ENCODE data around the gene KDM6B. TPM values are rescaled to one million over a fixed set of nuclear protein-coding genes. Genes with fewer than 3 reads are reported as not detected.

The KDM6B gene
- total RNA-seq, 1 donor from 2014 or later = 46.1 TPM

DNA sequence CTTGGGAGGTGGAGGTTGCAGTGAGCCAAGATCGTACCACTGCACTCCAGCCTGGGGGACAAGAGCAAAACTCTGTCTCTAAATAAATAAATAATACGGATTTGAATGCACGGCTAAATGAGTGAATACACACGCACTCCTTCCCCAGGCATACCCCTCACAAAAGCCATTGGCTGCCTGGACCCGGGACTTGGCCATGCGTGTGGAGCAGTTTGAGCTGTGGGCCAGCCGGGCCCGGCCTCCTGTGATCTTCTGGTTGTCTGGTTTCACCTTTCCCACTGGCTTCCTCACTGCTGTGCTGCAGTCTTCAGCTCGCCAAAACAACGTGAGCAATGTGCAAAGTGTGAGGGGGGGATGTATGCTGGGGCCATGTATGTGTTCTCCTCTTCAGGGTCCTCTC is 1.6 kb upstream of the KDM6B start:
- Histone ChIP-seq H3K36me3 (no peaks in the 10 kb centered on the region), H3K4me1 (peaks cover 10% of the 10 kb centered on the region), H3K27ac (no peak overlapping the region), H3K4me3 (no peak overlapping the region), H3K9me3 (no peaks in the 10 kb centered on the region), H3K27me3 (ENCODE audit: low read depth) (peaks cover 3% of the 10 kb centered on the region)
- TF ChIP-seq, protein P1, sequence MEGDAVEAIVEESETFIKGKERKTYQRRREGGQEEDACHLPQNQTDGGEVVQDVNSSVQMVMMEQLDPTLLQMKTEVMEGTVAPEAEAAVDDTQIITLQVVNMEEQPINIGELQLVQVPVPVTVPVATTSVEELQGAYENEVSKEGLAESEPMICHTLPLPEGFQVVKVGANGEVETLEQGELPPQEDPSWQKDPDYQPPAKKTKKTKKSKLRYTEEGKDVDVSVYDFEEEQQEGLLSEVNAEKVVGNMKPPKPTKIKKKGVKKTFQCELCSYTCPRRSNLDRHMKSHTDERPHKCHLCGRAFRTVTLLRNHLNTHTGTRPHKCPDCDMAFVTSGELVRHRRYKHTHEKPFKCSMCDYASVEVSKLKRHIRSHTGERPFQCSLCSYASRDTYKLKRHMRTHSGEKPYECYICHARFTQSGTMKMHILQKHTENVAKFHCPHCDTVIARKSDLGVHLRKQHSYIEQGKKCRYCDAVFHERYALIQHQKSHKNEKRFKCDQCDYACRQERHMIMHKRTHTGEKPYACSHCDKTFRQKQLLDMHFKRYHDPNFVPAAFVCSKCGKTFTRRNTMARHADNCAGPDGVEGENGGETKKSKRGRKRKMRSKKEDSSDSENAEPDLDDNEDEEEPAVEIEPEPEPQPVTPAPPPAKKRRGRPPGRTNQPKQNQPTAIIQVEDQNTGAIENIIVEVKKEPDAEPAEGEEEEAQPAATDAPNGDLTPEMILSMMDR (IDR thresholded peaks at IDR 0.05) = no peak
- ATAC-seq = no peak
- intact Hi-C loops (cut with DNase I) = no loop called here
- no peak for DNase-seq

DNA sequence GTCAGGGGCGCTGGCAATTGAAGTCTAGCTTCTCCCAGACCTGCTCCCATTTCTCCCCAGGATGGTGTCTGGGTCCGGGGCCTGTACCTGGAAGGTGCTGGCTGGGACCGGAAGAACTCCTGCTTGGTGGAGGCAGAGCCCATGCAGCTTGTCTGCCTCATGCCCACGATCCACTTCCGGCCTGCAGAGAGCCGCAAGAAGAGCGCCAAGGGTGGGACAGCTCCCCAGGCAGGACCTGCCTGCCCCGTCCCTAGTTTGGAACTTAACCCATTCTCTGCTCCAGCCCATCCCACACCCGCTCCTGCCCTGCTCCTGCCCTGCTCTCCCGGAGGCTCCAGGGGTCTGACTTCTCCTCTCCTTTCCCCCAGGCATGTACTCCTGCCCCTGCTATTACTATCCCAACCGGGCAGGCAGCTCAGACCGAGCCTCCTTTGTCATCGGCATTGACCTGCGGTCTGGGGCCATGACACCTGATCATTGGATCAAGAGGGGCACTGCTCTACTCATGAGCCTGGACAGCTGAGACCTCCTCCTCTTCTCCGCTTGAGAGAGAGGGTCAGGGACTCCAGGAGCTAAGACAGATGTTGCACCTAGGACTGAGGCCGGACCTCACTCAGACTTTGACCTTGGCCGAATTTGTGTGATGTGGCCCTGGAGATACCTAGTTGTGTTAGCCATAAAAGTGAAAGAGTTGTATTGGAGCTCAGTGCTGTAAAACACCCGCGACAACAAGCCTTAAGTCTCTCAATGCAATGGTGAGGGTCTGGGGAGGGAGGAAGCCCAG is 814 bp upstream of the KDM6B start:
- DNase-seq (no peak), ATAC-seq (no peak)
- Histone ChIP-seq H3K36me3 (no peaks in the 10 kb centered on the region), H3K27me3 (ENCODE audit: low read depth) (peaks cover 3% of the 10 kb centered on the region), H3K4me1 (peaks cover 15% of the 10 kb centered on the region), H3K27ac (peak overlapping the region; percentile 99), H3K4me3 (peak overlapping the region; percentile 87), H3K9me3 (no peaks in the 10 kb centered on the region)
- intact Hi-C loops (cut with DNase I) = no loop called here
- TF ChIP-seq, protein P1 (IDR thresholded peaks at IDR 0.05) = no peak

DNA sequence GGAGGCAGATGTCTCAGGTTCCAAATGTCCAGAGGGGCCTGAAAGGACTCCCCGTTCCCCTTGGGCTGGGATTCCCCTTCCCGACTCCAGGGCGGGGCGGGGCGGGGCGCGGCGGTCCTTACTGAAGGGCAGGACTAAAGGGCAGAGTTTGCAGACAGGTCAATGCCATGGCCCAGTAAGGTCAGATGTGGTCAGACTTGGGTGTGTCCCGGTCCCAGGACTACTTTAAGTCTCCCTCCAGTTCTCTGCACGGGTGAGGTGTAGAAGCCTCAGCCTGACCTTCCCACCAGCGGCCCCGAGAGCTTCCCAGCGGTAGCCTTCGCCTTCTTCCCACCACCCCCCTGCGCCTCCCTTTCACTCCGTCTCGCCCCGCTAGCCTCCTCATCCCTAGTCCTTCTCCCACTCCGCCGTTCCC is 532 bp downstream of the KDM6B start:
- H3K9me3 ChIP-seq = no peaks in the 10 kb centered on the region
- intact Hi-C loops (cut with DNase I) = no loop called here
- ATAC-seq (peak; percentile 64 to 65), DNase-seq (peak; percentile 85)
- H3K4me1 ChIP-seq = peaks cover 25% of the 10 kb centered on the region
- TF ChIP-seq, protein P1 (IDR thresholded peaks at IDR 0.05) = no peak
- no peaks in the 10 kb centered on the region for H3K27me3 ChIP-seq (ENCODE audit: low read depth)
- H3K4me3 ChIP-seq = peak overlapping the region; percentile 87
- peak overlapping the region; percentile 99 for H3K27ac ChIP-seq
- H3K36me3 ChIP-seq = no peaks in the 10 kb centered on the region

DNA sequence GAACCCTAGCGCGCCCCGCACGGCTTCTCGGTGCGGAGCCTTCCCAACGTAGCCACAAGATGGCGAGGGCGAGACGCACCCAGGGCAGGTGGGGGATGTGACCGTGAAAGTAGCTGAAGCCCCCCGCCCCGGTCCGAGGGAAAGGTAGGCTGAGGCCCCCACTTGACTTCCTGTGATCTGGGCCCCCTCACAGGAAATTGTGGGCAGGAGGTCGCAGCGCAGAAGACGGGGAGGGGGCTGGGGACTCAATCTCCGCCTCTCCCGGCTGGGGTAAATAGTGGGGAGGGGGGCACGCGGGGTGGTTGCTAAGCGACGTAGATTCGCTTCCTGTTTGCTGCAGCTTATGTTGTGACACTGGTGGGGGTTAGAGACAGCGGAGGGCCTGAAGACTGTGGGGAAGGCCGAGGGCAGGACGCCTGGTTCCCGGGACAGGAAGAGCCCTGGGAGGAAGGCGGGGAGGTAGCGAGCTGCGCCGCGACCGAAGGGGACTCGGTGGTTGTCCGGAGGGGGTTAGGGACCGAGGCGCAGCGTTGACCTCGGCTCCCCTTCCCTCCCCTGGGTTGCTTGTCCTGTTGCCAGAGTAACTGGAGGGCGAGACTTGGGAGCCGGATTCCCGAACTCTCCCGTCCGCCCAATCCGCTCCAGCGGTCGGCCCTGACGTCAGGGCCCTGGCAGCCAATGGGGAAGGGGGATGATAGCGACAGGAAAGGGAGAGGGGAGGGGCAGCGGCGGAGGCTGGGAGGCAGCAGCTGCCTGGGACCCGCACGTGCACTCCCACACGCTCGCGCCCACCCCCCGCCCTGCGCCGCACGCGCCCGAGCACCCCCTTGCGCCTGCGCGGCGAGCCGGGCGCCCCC is 1.2 kb downstream of the KDM6B start:
- ATAC-seq = peak; percentile 80 to 88
- Histone ChIP-seq H3K36me3 (peaks cover 5% of the 10 kb centered on the region), H3K27ac (peak overlapping the region; percentile 99), H3K27me3 (ENCODE audit: low read depth) (no peaks in the 10 kb centered on the region), H3K4me3 (peak overlapping the region; percentile 87), H3K9me3 (no peaks in the 10 kb centered on the region), H3K4me1 (peaks cover 32% of the 10 kb centered on the region)
- peak; percentile 97 for DNase-seq
- TF ChIP-seq, protein P1 (IDR thresholded peaks at IDR 0.05) = peak; percentile 75
- intact Hi-C loops (cut with DNase I) = no loop called here

DNA sequence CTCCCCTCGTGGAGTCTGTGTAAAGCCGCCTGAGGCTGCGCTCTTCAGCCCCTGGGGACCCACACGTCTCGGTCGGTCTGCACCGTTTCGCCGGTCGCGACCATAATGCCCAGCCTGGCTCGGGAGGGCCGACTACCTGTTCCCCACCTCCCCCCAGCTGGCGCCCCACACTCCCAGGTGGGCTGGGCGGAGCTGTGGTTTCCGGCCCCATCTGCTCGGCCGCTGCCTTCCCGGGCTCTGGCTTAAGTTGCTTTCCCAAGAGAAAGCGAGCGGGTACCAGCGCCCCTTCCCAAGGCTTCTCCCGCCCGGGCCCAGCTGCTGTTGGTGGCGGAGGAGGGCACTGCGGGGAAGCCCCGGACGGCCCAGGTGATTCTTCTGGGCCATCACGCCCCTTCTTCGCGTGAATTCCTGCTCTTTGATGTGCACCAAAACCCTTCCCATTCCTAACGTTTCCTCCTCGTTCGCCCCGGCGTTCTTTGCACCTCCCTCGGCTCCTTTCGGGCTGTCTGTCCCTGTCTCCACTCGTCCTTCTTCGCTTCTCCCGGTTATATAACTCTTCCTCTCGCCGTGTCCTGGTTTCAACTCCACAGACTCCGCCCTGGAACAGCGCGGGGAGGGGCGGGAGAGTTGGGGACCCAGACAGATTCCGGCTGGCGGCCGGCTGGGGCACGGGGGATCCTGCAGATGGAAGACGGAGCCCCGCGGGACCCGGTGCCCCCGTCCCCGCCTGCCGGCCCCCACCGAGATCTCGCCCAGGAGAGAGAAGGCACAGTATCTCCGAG is 2.0 kb downstream of the KDM6B start:
- peaks cover 8% of the 10 kb centered on the region for H3K36me3 ChIP-seq
- DNase-seq (peak; percentile 79), ATAC-seq (peak; percentile 30 to 62)
- H3K4me3 ChIP-seq = peak overlapping the region; percentile 87
- peaks cover 40% of the 10 kb centered on the region for H3K4me1 ChIP-seq
- no peaks in the 10 kb centered on the region for H3K27me3 ChIP-seq (ENCODE audit: low read depth)
- H3K9me3 ChIP-seq = no peaks in the 10 kb centered on the region
- intact Hi-C loops (cut with DNase I) = no loop called here
- peak overlapping the region; percentile 99 for H3K27ac ChIP-seq
- TF ChIP-seq, protein P1 (IDR thresholded peaks at IDR 0.05) = no peak
